ENCODE measurements around the gene SEMA6D. TPM values are rescaled to one million over a fixed set of nuclear protein-coding genes. Genes with fewer than 3 reads are reported as not detected.

The SEMA6D gene
- total RNA-seq, 1 donor: 8.0 TPM

- no peak for TF ChIP-seq CTCF (IDR thresholded peaks at IDR 0.05; ENCODE audit: extremely low read depth, low read depth, low read length)
- no peaks in the 10 kb centered on the region for H3K36me3 ChIP-seq (ENCODE audit: insufficient read depth, low read length)
- H3K4me1 ChIP-seq (ENCODE audit: insufficient read depth, low read length): no peaks in the 10 kb centered on the region
- no peaks in the 10 kb centered on the region for H3K79me2 ChIP-seq (ENCODE audit: insufficient read depth, low read length)
- H3K4me2 ChIP-seq (ENCODE audit: insufficient read depth, low read length): no peak overlapping the region
- H3K27me3 ChIP-seq (ENCODE audit: insufficient read depth, low read length): no peaks in the 10 kb centered on the region
- H2AFZ ChIP-seq (ENCODE audit: low read length): no peak overlapping the region
- H3K4me3 ChIP-seq (ENCODE audit: insufficient read depth, low read length): no peak overlapping the region
- H3K27ac ChIP-seq (ENCODE audit: low read depth, low read length): no peak overlapping the region
- no peak for DNase-seq (ENCODE audit: insufficient read length, low spot score, missing footprints)
- no peaks in the 10 kb centered on the region for H4K20me1 ChIP-seq (ENCODE audit: insufficient read depth, low read length)
- H3K9me3 ChIP-seq (ENCODE audit: low read depth, low read length): no peaks in the 10 kb centered on the region
Observed at GRCh38 chr15:47769166-47769565, 51.9 kb downstream of the SEMA6D start.

- H2AFZ ChIP-seq (ENCODE audit: low read length): no peak overlapping the region
- H3K27me3 ChIP-seq (ENCODE audit: insufficient read depth, low read length): no peaks in the 10 kb centered on the region
- no peak overlapping the region for H3K4me3 ChIP-seq (ENCODE audit: insufficient read depth, low read length)
- no peak overlapping the region for H3K4me2 ChIP-seq (ENCODE audit: insufficient read depth, low read length)
- H3K4me1 ChIP-seq (ENCODE audit: insufficient read depth, low read length): no peaks in the 10 kb centered on the region
- no peak overlapping the region for H3K27ac ChIP-seq (ENCODE audit: low read depth, low read length)
- no peaks in the 10 kb centered on the region for H3K36me3 ChIP-seq (ENCODE audit: insufficient read depth, low read length)
- H4K20me1 ChIP-seq (ENCODE audit: insufficient read depth, low read length): no peaks in the 10 kb centered on the region
- no peak for DNase-seq (ENCODE audit: insufficient read length, low spot score, missing footprints)
- no peaks in the 10 kb centered on the region for H3K79me2 ChIP-seq (ENCODE audit: insufficient read depth, low read length)
- no peak for TF ChIP-seq CTCF (IDR thresholded peaks at IDR 0.05; ENCODE audit: extremely low read depth, low read depth, low read length)
- H3K9me3 ChIP-seq (ENCODE audit: low read depth, low read length): no peaks in the 10 kb centered on the region
Observed at GRCh38 chr15:47773143-47773542, 55.8 kb downstream of the SEMA6D start.

- H2AFZ ChIP-seq (ENCODE audit: low read length): no peak overlapping the region
- H3K27me3 ChIP-seq (ENCODE audit: insufficient read depth, low read length): no peaks in the 10 kb centered on the region
- H3K4me1 ChIP-seq (ENCODE audit: insufficient read depth, low read length): no peaks in the 10 kb centered on the region
- no peaks in the 10 kb centered on the region for H3K79me2 ChIP-seq (ENCODE audit: insufficient read depth, low read length)
- H4K20me1 ChIP-seq (ENCODE audit: insufficient read depth, low read length): no peaks in the 10 kb centered on the region
- H3K27ac ChIP-seq (ENCODE audit: low read depth, low read length): no peak overlapping the region
- TF ChIP-seq CTCF (IDR thresholded peaks at IDR 0.05; ENCODE audit: extremely low read depth, low read depth, low read length): no peak
- no peak for DNase-seq (ENCODE audit: insufficient read length, low spot score, missing footprints)
- H3K4me2 ChIP-seq (ENCODE audit: insufficient read depth, low read length): no peak overlapping the region
- H3K4me3 ChIP-seq (ENCODE audit: insufficient read depth, low read length): no peak overlapping the region
- H3K9me3 ChIP-seq (ENCODE audit: low read depth, low read length): no peaks in the 10 kb centered on the region
- no peaks in the 10 kb centered on the region for H3K36me3 ChIP-seq (ENCODE audit: insufficient read depth, low read length)
Observed at GRCh38 chr15:47778263-47778770, 61.0 kb downstream of the SEMA6D start.

- no peak for TF ChIP-seq CTCF (IDR thresholded peaks at IDR 0.05; ENCODE audit: extremely low read depth, low read depth, low read length)
- Histone ChIP-seq H3K79me2 (ENCODE audit: insufficient read depth, low read length) (no peaks in the 10 kb centered on the region), H3K4me3 (ENCODE audit: insufficient read depth, low read length) (no peak overlapping the region), H3K4me1 (ENCODE audit: insufficient read depth, low read length) (no peaks in the 10 kb centered on the region), H3K27me3 (ENCODE audit: insufficient read depth, low read length) (no peaks in the 10 kb centered on the region), H3K9me3 (ENCODE audit: low read depth, low read length) (no peaks in the 10 kb centered on the region), H4K20me1 (ENCODE audit: insufficient read depth, low read length) (no peaks in the 10 kb centered on the region), H3K36me3 (ENCODE audit: insufficient read depth, low read length) (no peaks in the 10 kb centered on the region), H2AFZ (ENCODE audit: low read length) (no peak overlapping the region), H3K27ac (ENCODE audit: low read depth, low read length) (no peak overlapping the region), H3K4me2 (ENCODE audit: insufficient read depth, low read length) (no peak overlapping the region)
- no peak for DNase-seq (ENCODE audit: insufficient read length, low spot score, missing footprints)
Observed at GRCh38 chr15:47780971-47781370, 63.7 kb downstream of the SEMA6D start.

Measured in osteoblast (primary cell).